ENCODE measurements around the gene TAS2R9.

GRCh38 chr12:10779103-10779502 is 30.9 kb downstream of the TAS2R9 start:
- TF ChIP-seq CEBPB (IDR thresholded peaks at IDR 0.05) (no peak), RAD21 (IDR thresholded peaks at IDR 0.05; ENCODE audit: low read depth) (no peak), ZBTB7A (IDR thresholded peaks at IDR 0.05; ENCODE audit: low read depth) (no peak), TAF1 (IDR thresholded peaks at IDR 0.05; ENCODE audit: low read depth) (no peak), CREB1 (IDR thresholded peaks at IDR 0.05; ENCODE audit: low read depth) (no peak), NFIC (IDR thresholded peaks at IDR 0.05) (no peak), REST (IDR thresholded peaks at IDR 0.05; ENCODE audit: low read depth) (no peak), MAX (IDR thresholded peaks at IDR 0.05) (no peak), YY1 (IDR thresholded peaks at IDR 0.05; ENCODE audit: low read depth) (no peak)

All from Ishikawa (cell line).